H7 (cell line): ENCODE measurements around the gene DPYSL3. TPM values are rescaled to one million over a fixed set of nuclear protein-coding genes. Genes with fewer than 3 reads are reported as not detected.

Experiments
- DNase-seq: peaks from one replicate; pipeline ENCODE4 v3.0.0; 2012
- H3K27me3 ChIP-seq: 2 replicates; pipeline ENCODE4 v1.6.0; 2011; ENCODE audit warnings: mild to moderate bottlenecking, low read length; ENCODE audit not compliant: control insufficient read depth, insufficient read depth
- H3K36me3 ChIP-seq: replicated peaks from 2 replicates; pipeline ENCODE4 v1.5.1; 2011; ENCODE audit warnings: low read length; ENCODE audit not compliant: control insufficient read depth, insufficient read depth
- H3K4me3 ChIP-seq: 2 replicates; pipeline ENCODE4 v1.5.1; 2011; ENCODE audit warnings: low read depth, mild to moderate bottlenecking, control low read depth, low read length, moderate library complexity; ENCODE audit not compliant: insufficient read depth
- total RNA-seq: library from RNA; depleted of rRNA; stranded (reverse); fragments of >200 nt; shearing (Covaris generic); gene quantifications from 2 replicates; pipeline ENCODE4 v1.2.3, GENCODE V29; 2014

The DPYSL3 gene
- total RNA-seq, 1 experiment from 2014 or later: 184 TPM

DNA sequence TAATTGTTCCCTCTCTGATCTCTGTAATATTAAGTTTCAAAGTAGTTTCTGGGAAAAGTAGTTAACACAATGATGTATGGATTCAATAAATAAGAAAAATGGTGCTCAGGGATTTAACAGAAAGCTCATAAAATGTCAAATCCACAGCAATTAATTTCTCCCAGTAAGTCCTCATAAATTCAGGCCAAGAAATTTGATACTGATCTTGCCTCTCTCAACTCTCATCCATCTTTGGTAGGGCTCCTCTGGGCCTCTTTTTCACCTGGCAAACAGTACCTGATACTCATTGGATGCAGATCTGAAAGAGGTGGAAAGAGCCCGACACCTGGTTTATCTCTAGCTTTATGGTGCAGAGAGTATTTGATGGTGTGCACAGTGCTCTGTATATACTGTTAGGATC, 168.9 kb downstream of the DPYSL3 start:
- Histone ChIP-seq H3K27me3 (no peaks in the 10 kb centered on the region), H3K4me3 (no peak overlapping the region), H3K36me3 (no peaks in the 10 kb centered on the region)
- DNase-seq: no peak
